Thoracic aorta (tissue), 2 donors: ENCODE data around the gene NCKIPSD. TPM values are rescaled to one million over a fixed set of nuclear protein-coding genes. Genes with fewer than 3 reads are reported as not detected.
A peak's percentile ranks its signal among the peaks of the same experiment; 100 is the strongest.
"Not testable (repeated sequence)": the region's sequence is repeated elsewhere in the genome, so short reads cannot be mapped to it uniquely, and the experiment has no call there.

Experiments
- ATAC-seq: fragments of 150-250 bp; one replicate; pipeline ENCODE4 v1.8.0; 2017; ENCODE audit warnings: low read depth; ENCODE audit not compliant: insufficient number of reproducible peaks, low FRiP score
- DNase-seq: peaks from one replicate; pipeline ENCODE4 v3.0.0-alpha.2; 2020; ENCODE audit warnings: low spot score
- H3K27ac ChIP-seq, 2 donors: fragments of 200-600 bp; sonication (generic); 1 replicate in 1 of 2; 2 replicates in 1 of 2; pipeline ENCODE4 v1.5.1; 2016; ENCODE audit warnings: mild to moderate bottlenecking in 2 of 2, moderate library complexity in 2 of 2
- H3K27me3 ChIP-seq: fragments of 200-600 bp; sonication (generic); replicated peaks from 2 replicates; pipeline ENCODE4 v1.6.0; 2016; ENCODE audit warnings: mild to moderate bottlenecking; ENCODE audit not compliant: insufficient read depth
- H3K36me3 ChIP-seq: fragments of 200-600 bp; sonication (generic); one replicate; pipeline ENCODE4 v1.5.1; 2016
- H3K4me1 ChIP-seq, 2 donors: fragments of 200-600 bp; sonication (generic); 1 replicate in 1 of 2; 2 replicates in 1 of 2; pipeline versions ENCODE4 v1.5.1 to v1.6.0; 2016; ENCODE audit warnings: low read depth in 2 of 2, mild to moderate bottlenecking in 1 of 2; ENCODE audit not compliant: control insufficient read depth in 1 of 2
- H3K4me3 ChIP-seq: fragments of 200-600 bp; sonication (generic); 2 replicates; pipeline ENCODE4 v1.5.1; 2016; ENCODE audit warnings: mild to moderate bottlenecking
- H3K9me3 ChIP-seq: fragments of 200-600 bp; sonication (generic); 2 replicates; pipeline ENCODE4 v1.5.1; 2016
- CTCF ChIP-seq: fragments of 200-600 bp; sonication (generic); IDR thresholded peaks from one replicate; pipeline ENCODE4 v1.5.1; 2019; ENCODE audit warnings: antibody characterized with exemption
- total RNA-seq, 2 donors: library from RNA; depleted of rRNA; stranded (reverse); fragments of >200 nt; gene quantifications; one replicate each; pipeline versions ENCODE4 v1.1.0 to v1.2.3, GENCODE V29; 2016

Gene NCKIPSD
- total RNA-seq, 2 donors from 2014 or later = 59.6 to 101 TPM

- Histone ChIP-seq H3K36me3 (no peaks in the 10 kb centered on the region), H3K27me3 (no peaks in the 10 kb centered on the region), H3K4me3 (no peak overlapping the region), H3K4me1 (no peaks in the 10 kb centered on the region), H3K27ac (no peak overlapping the region), H3K9me3 (no peaks in the 10 kb centered on the region)
- no peak for ATAC-seq
- no peak for DNase-seq
- TF ChIP-seq CTCF = no peak
These were observed 38.0 kb upstream of the NCKIPSD start for GRCh38 chr3:48723725-48724124.

GRCh38 chr3:48723293-48723692, 37.6 kb upstream of the NCKIPSD start:
- H3K4me3 ChIP-seq, H3K27ac ChIP-seq, H3K36me3 ChIP-seq, DNase-seq, H3K27me3 ChIP-seq, ATAC-seq, H3K4me1 ChIP-seq, H3K9me3 ChIP-seq: not testable (repeated sequence)

- peak; percentile 98 for ATAC-seq
- TF ChIP-seq CTCF = no peak
- H3K36me3 ChIP-seq = no peaks in the 10 kb centered on the region
- H3K4me1 ChIP-seq = peaks cover 12 to 36% of the 10 kb centered on the region in 2 donors
- no peaks in the 10 kb centered on the region for H3K27me3 ChIP-seq
- peak within 1 kb of the TSS; percentile 87 for H3K4me3 ChIP-seq
- H3K9me3 ChIP-seq = no peaks in the 10 kb centered on the region
- peak within 1 kb of the TSS; percentile 37 to 74 for H3K27ac ChIP-seq
- peak; percentile 95 for DNase-seq
These were observed 31.4 kb upstream of the NCKIPSD start, which contains the start of gene IP6K2 for GRCh38 chr3:48716982-48717746. Gene IP6K2 (minus strand): TSS chr3:48717221. CDS start chr3:48695291, 21,930 bp downstream.

- Histone ChIP-seq H3K9me3 (no peaks in the 10 kb centered on the region), H3K4me3 (peak overlapping the region; percentile 87), H3K4me1 (peaks cover 16 to 41% of the 10 kb centered on the region in 2 donors), H3K36me3 (no peaks in the 10 kb centered on the region), H3K27ac (peak overlapping the region; percentile 18 to 74), H3K27me3 (no peaks in the 10 kb centered on the region)
- DNase-seq (no peak), ATAC-seq (no peak)
- TF ChIP-seq CTCF = no peak
These were observed 30.8 kb upstream of the NCKIPSD start for GRCh38 chr3:48716508-48716981.

GRCh38 chr3:48715174-48715800, 29.6 kb upstream of the NCKIPSD start:
- Histone ChIP-seq H3K4me3 (peak overlapping the region; percentile 87), H3K27ac (no peak overlapping the region), H3K36me3 (peaks cover 9% of the 10 kb centered on the region), H3K27me3 (no peaks in the 10 kb centered on the region), H3K4me1 (peaks cover 16 to 45% of the 10 kb centered on the region in 2 donors), H3K9me3 (no peaks in the 10 kb centered on the region)
- no peak for TF ChIP-seq CTCF
- DNase-seq (no peak), ATAC-seq (no peak)
